GM12892 (cell line): ENCODE measurements around the gene ZFYVE21.

Source experiments
- POLR2A ChIP-seq: IDR thresholded peaks from 2 replicates; pipeline ENCODE4 v1.6.1; 2011; ENCODE audit warnings: low read depth, low read length, control low read depth
- POLR2AphosphoS5 ChIP-seq: IDR thresholded peaks from 2 replicates; pipeline ENCODE4 v1.6.1; 2011; ENCODE audit warnings: low read depth, low read length, control low read depth

GRCh38 chr14:103730490-103731035 lies 15.0 kb downstream of the ZFYVE21 start:
- TF ChIP-seq POLR2A: no peak
- no peak for TF ChIP-seq POLR2AphosphoS5
